ENCODE measurements around the gene CLSTN2. TPM values are rescaled to one million over a fixed set of nuclear protein-coding genes. Genes with fewer than 3 reads are reported as not detected.

Gene CLSTN2
- total and polyA plus RNA-seq, 2 of the 4 experiments (the other 2 are of a cell fraction), result under 0.01 to 0.07 TPM

DNA sequence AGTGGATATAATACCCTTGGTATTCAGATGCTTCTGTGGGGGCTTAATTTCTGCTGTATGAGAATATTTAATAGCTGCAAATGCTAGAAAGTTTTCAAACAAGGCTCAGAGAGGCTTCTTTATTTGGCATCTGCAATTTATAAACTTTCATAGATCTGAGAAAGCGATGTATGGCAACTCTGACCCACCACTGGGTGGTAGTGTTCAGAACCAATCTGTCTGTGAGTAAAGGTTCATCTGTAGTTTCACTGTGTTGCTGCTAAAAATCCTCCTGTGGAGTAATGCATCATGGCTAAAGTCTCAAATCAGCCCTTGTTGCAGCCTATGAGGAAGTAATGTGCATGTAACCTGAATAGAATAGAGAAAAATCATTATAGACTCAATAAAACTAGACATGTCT lies 47.4 kb downstream of the CLSTN2 start:
- no peak overlapping the region for H2BK20ac ChIP-seq (ENCODE audit: low read depth, low read length)
- H3K27ac ChIP-seq (ENCODE audit: insufficient read depth, low read length), result no peak overlapping the region
- no peaks in the 10 kb centered on the region for H4K20me1 ChIP-seq (ENCODE audit: insufficient read depth, low read length)
- H3K4ac ChIP-seq (ENCODE audit: low read depth, low read length), result no peak overlapping the region
- no peak overlapping the region for H2BK5ac ChIP-seq (ENCODE audit: low read depth, low read length, poor library complexity, severe bottlenecking)
- TF ChIP-seq RCOR1 (IDR thresholded peaks at IDR 0.05; ENCODE audit: insufficient replicate concordance, low read length) (no peak), MAZ (IDR thresholded peaks at IDR 0.05; ENCODE audit: borderline replicate concordance, low read depth, low read length) (no peak), SMC3 (IDR thresholded peaks at IDR 0.05; ENCODE audit: low read depth, low read length) (no peak), RAD21 (IDR thresholded peaks at IDR 0.05; ENCODE audit: low read length) (no peak), CHD1 (IDR thresholded peaks at IDR 0.05; ENCODE audit: low read depth, low read length) (no peak), MXI1 (IDR thresholded peaks at IDR 0.05; ENCODE audit: borderline replicate concordance, low read depth, low read length) (no peak), CEBPB (IDR thresholded peaks at IDR 0.05; ENCODE audit: low read depth, low read length) (no peak), NFE2L2 (IDR thresholded peaks at IDR 0.05; ENCODE audit: low read depth, low read length) (no peak)
- TF ChIP-seq, protein P1, sequence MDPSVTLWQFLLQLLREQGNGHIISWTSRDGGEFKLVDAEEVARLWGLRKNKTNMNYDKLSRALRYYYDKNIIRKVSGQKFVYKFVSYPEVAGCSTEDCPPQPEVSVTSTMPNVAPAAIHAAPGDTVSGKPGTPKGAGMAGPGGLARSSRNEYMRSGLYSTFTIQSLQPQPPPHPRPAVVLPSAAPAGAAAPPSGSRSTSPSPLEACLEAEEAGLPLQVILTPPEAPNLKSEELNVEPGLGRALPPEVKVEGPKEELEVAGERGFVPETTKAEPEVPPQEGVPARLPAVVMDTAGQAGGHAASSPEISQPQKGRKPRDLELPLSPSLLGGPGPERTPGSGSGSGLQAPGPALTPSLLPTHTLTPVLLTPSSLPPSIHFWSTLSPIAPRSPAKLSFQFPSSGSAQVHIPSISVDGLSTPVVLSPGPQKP (IDR thresholded peaks at IDR 0.05; ENCODE audit: borderline replicate concordance, low read depth, low read length), result no peak
- TF ChIP-seq, protein P2, sequence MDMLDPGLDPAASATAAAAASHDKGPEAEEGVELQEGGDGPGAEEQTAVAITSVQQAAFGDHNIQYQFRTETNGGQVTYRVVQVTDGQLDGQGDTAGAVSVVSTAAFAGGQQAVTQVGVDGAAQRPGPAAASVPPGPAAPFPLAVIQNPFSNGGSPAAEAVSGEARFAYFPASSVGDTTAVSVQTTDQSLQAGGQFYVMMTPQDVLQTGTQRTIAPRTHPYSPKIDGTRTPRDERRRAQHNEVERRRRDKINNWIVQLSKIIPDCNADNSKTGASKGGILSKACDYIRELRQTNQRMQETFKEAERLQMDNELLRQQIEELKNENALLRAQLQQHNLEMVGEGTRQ (IDR thresholded peaks at IDR 0.05; ENCODE audit: low read depth, low read length), result no peak
- TF ChIP-seq, protein P3, sequence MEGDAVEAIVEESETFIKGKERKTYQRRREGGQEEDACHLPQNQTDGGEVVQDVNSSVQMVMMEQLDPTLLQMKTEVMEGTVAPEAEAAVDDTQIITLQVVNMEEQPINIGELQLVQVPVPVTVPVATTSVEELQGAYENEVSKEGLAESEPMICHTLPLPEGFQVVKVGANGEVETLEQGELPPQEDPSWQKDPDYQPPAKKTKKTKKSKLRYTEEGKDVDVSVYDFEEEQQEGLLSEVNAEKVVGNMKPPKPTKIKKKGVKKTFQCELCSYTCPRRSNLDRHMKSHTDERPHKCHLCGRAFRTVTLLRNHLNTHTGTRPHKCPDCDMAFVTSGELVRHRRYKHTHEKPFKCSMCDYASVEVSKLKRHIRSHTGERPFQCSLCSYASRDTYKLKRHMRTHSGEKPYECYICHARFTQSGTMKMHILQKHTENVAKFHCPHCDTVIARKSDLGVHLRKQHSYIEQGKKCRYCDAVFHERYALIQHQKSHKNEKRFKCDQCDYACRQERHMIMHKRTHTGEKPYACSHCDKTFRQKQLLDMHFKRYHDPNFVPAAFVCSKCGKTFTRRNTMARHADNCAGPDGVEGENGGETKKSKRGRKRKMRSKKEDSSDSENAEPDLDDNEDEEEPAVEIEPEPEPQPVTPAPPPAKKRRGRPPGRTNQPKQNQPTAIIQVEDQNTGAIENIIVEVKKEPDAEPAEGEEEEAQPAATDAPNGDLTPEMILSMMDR (conservative IDR thresholded peaks at IDR 0.05; ENCODE audit: low read depth, low read length), result no peak
- H3K9me1 ChIP-seq (ENCODE audit: insufficient read depth, low read length), result no peaks in the 10 kb centered on the region
- no peaks in the 10 kb centered on the region for H3K4me1 ChIP-seq (ENCODE audit: control insufficient read depth, insufficient read depth, low read length)
- no peak overlapping the region for H4K8ac ChIP-seq (ENCODE audit: low read depth in 2 of 2, low read length in 2 of 2)
- H3K56ac ChIP-seq (ENCODE audit: extremely low read depth, insufficient read depth, low read length), result no peak overlapping the region
- intact Hi-C loops (cut with micrococcal nuclease) (no loop called here), in situ Hi-C loops (cut with MboI; ENCODE audit: low sequenced_read_pairs) (no loop called here), dilution Hi-C loops (cut with HindIII; ENCODE audit: low sequenced_read_pairs, unreplicated experiment) (no loop called here)
- H3K27me3 ChIP-seq (ENCODE audit: control insufficient read depth, insufficient read depth, low read length), result no peaks in the 10 kb centered on the region
- no peak overlapping the region for H2AFZ ChIP-seq (replicated peaks; ENCODE audit: low read length, poor library complexity)
- no peak overlapping the region for H3K18ac ChIP-seq (ENCODE audit: low read depth, low read length)
- H2BK120ac ChIP-seq (ENCODE audit: low read depth, low read length), result no peak overlapping the region
- no peak overlapping the region for H4K5ac ChIP-seq (ENCODE audit: low read depth, low read length)
- ATAC-seq (ENCODE audit: low read depth), result no peak
- H3K23ac ChIP-seq (ENCODE audit: low read depth, low read length), result no peak overlapping the region
- DNase-seq, result no peak
- H3K9me3 ChIP-seq (ENCODE audit: control insufficient read depth, insufficient read depth, low read length), result no peaks in the 10 kb centered on the region
- H2AK9ac ChIP-seq (replicated peaks; ENCODE audit: low read depth, low read length, poor library complexity), result no peak overlapping the region
- H3K4me3 ChIP-seq (ENCODE audit: insufficient read depth, low read depth, low read length), result no peak overlapping the region
- ChIA-PET CTCF (no interaction called here), POLR2A (ENCODE audit: unreplicated experiment) (no interaction called here)
- H2BK15ac ChIP-seq (ENCODE audit: low read depth, low read length), result no peak overlapping the region
- no peak overlapping the region for H3K4me2 ChIP-seq (ENCODE audit: low read depth, low read length)
- no peak overlapping the region for H3K9ac ChIP-seq (ENCODE audit: low read depth, low read length)
- no peaks in the 10 kb centered on the region for H3K79me1 ChIP-seq (ENCODE audit: low read depth in 1 of 2, low read length in 2 of 2)
- H2AK5ac ChIP-seq (ENCODE audit: low read depth, low read length), result no peak overlapping the region
- no peak overlapping the region for H4K91ac ChIP-seq (ENCODE audit: insufficient read depth, low read depth, low read length)
- no peaks in the 10 kb centered on the region for H3K36me3 ChIP-seq (ENCODE audit: control insufficient read depth, insufficient read depth, low read length)
- no peak overlapping the region for H3K14ac ChIP-seq (replicated peaks; ENCODE audit: low read depth, low read length)
- no CpG with 5 or more reads among the region's 1 CpG for WGBS, 2 experiments (ENCODE audit: extremely low coverage in 2 of 2, insufficient read length in 1 of 2)
- BruUV-seq (replicated peaks), result no TSS peak

Data from IMR-90 (cell line).